Measurements from ENCODE around the gene GALR2.

The GALR2 gene

GRCh38 chr17:76072148-76072858 is 2.3 kb upstream of the GALR2 start, which contains the start of gene SRP68:
SRP68 (minus strand) TSS chr17:76072517; CDS start chr17:76072491, 26 bp downstream.
- peak within 1 kb of the TSS; percentile 88 for H3K4me2 ChIP-seq (ENCODE audit: low read length)
- no peaks in the 10 kb centered on the region for H3K9me2 ChIP-seq (ENCODE audit: low read depth, low read length)
- H3K4me3 ChIP-seq (ENCODE audit: low read depth, low read length, poor library complexity, severe bottlenecking), result peak within 1 kb of the TSS; percentile 69
- peak within 1 kb of the TSS; percentile 20; the same call in 1 of the 2 replicates for H2AFZ ChIP-seq (ENCODE audit: low read length)
- H3K79me2 ChIP-seq (ENCODE audit: insufficient read depth, low read length), result peaks cover 8% of the 10 kb centered on the region; the same call in 1 of the 2 replicates
- H3K27ac ChIP-seq (ENCODE audit: low read depth, low read length, poor library complexity, severe bottlenecking), result peak within 1 kb of the TSS; percentile 59
- TF ChIP-seq EZH2 (IDR thresholded peaks at IDR 0.05; ENCODE audit: borderline replicate concordance, low read length) (no peak), CTCF (IDR thresholded peaks at IDR 0.05; ENCODE audit: low read length) (no peak)
- H3K27me3 ChIP-seq (ENCODE audit: insufficient read depth, low read length), result peaks cover 3% of the 10 kb centered on the region; the same call in 1 of the 2 replicates
- no peaks in the 10 kb centered on the region for H3F3A ChIP-seq (ENCODE audit: insufficient read depth, low read length)
- peak within 1 kb of the TSS; percentile 74 for H3K9ac ChIP-seq (ENCODE audit: low read length)
- H3K4me1 ChIP-seq (ENCODE audit: insufficient read depth, low read length, severe bottlenecking), result peaks cover 17% of the 10 kb centered on the region
- H3K9me3 ChIP-seq (ENCODE audit: low read length), result no peaks in the 10 kb centered on the region
- H3K36me3 ChIP-seq (ENCODE audit: insufficient read depth, low read length), result peaks cover 13% of the 10 kb centered on the region; the same call in 1 of the 2 replicates
- H4K20me1 ChIP-seq (ENCODE audit: insufficient read depth, low read length), result no peaks in the 10 kb centered on the region

DNA sequence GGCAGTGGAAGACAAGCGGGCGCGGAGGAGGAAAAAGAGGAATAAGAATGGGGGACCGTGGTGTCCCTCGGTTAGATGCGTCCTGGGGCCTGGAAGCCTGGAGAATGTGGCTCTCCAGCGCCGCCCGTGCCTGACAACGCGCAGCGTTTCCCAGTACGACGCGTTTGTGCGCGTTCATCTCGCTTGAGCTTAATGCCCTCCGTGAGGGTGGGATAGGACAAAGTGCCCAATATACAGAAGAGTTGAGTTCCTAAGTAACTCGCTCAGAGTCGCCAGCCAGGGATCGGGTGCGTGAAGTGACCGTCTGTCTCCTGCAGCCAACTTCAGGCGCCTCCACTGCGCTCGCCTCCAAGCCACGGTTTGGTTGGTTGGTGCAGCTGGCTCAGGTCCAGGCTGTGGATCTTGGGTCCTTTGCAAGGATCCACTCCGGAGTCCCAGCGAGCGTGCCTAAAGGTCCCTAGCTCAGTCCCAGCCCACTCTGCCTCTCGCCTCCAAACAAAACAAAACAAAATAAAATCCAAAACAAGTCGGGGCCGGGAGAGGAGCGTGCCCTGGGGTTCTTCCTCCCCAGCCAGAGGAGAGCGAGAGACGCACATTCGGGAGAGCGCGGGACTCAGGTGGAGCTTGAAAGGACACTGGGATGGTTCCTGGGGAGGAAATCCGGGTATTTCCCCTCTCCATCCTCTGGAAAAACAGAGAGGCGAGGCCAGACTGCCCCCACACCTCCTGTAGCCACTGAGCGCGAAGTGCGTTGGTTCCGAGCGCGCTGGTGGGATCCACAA is 974 bp downstream of the GALR2 start:
- Histone ChIP-seq H3K9me3 (ENCODE audit: low read length) (no peaks in the 10 kb centered on the region), H3K4me3 (ENCODE audit: low read depth, low read length, poor library complexity, severe bottlenecking) (no peak overlapping the region), H3K9ac (ENCODE audit: low read length) (no peak overlapping the region), H2AFZ (ENCODE audit: low read length) (no peak overlapping the region), H3K4me1 (ENCODE audit: insufficient read depth, low read length, severe bottlenecking) (peaks cover 11% of the 10 kb centered on the region), H3K9me2 (ENCODE audit: low read depth, low read length) (no peaks in the 10 kb centered on the region), H3K27me3 (ENCODE audit: insufficient read depth, low read length) (peaks cover 14% of the 10 kb centered on the region), H3F3A (ENCODE audit: insufficient read depth, low read length) (no peaks in the 10 kb centered on the region), H4K20me1 (ENCODE audit: insufficient read depth, low read length) (no peaks in the 10 kb centered on the region), H3K4me2 (ENCODE audit: low read length) (no peak overlapping the region), H3K79me2 (ENCODE audit: insufficient read depth, low read length) (peaks cover 8% of the 10 kb centered on the region; the same call in 1 of the 2 replicates), H3K36me3 (ENCODE audit: insufficient read depth, low read length) (no peaks in the 10 kb centered on the region; the same call in 1 of the 2 replicates), H3K27ac (ENCODE audit: low read depth, low read length, poor library complexity, severe bottlenecking) (no peak overlapping the region)
- TF ChIP-seq EZH2 (IDR thresholded peaks at IDR 0.05; ENCODE audit: borderline replicate concordance, low read length) (no peak), CTCF (IDR thresholded peaks at IDR 0.05; ENCODE audit: low read length) (no peak)

DNA sequence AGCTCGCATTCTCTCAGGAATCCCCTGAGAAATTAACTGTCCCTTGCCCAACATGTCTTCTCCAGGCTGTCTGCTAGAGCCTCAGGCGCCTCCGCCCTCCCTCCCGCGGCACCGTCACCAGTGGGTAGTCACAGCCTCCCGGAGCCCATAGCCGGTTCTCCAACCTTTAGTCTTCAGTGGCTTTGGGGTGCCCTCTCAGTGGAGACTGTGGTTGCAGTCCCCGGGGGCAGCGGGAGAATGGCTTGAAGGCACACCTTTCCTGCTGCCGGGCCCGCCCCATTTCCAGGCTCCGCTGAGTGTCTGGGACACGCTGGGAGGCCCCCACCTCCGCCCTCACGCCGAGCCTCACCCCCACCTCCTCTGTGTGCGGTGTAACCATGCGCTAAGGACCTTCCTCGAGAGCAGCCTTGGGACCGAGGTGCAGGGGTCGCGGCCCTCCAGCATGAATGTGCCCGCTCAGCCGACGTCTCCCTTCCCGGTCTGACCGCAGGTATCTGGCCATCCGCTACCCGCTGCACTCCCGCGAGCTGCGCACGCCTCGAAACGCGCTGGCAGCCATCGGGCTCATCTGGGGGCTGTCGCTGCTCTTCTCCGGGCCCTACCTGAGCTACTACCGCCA is 1.7 kb downstream of the GALR2 start:
- Histone ChIP-seq H3K9me3 (ENCODE audit: low read length) (no peaks in the 10 kb centered on the region), H3K9me2 (ENCODE audit: low read depth, low read length) (no peaks in the 10 kb centered on the region), H4K20me1 (ENCODE audit: insufficient read depth, low read length) (no peaks in the 10 kb centered on the region), H3K4me3 (ENCODE audit: low read depth, low read length, poor library complexity, severe bottlenecking) (no peak overlapping the region), H3K27me3 (ENCODE audit: insufficient read depth, low read length) (peaks cover 14% of the 10 kb centered on the region), H2AFZ (ENCODE audit: low read length) (no peak overlapping the region), H3K4me1 (ENCODE audit: insufficient read depth, low read length, severe bottlenecking) (peaks cover 4% of the 10 kb centered on the region), H3K9ac (ENCODE audit: low read length) (no peak overlapping the region), H3K27ac (ENCODE audit: low read depth, low read length, poor library complexity, severe bottlenecking) (no peak overlapping the region), H3K36me3 (ENCODE audit: insufficient read depth, low read length) (no peaks in the 10 kb centered on the region), H3K79me2 (ENCODE audit: insufficient read depth, low read length) (peaks cover 5% of the 10 kb centered on the region; the same call in 1 of the 2 replicates), H3F3A (ENCODE audit: insufficient read depth, low read length) (no peaks in the 10 kb centered on the region), H3K4me2 (ENCODE audit: low read length) (peak overlapping the region; percentile 39; the same call in 1 of the 2 replicates)
- TF ChIP-seq EZH2 (IDR thresholded peaks at IDR 0.05; ENCODE audit: borderline replicate concordance, low read length) (no peak), CTCF (IDR thresholded peaks at IDR 0.05; ENCODE audit: low read length) (no peak)
